Effector memory CD4-positive, alpha-beta T cell (primary cell): ENCODE data around the gene KRTAP5-2.
"Not testable (repeated sequence)": the region's sequence is repeated elsewhere in the genome, so short reads cannot be mapped to it uniquely, and the experiment has no call there.

Source experiments
- DNase-seq, 3 donors: peaks; one replicate each; pipeline ENCODE4 v3.0.0-alpha.2; 2020
- H3K27ac ChIP-seq: 2 replicates; pipeline ENCODE4 v1.7.0; 2013; ENCODE audit warnings: mild to moderate bottlenecking, low read length, moderate library complexity; ENCODE audit not compliant: insufficient read depth, poor library complexity, severe bottlenecking
- H3K27me3 ChIP-seq: replicated peaks from 2 replicates; pipeline ENCODE4 v1.7.0; 2013; ENCODE audit warnings: mild to moderate bottlenecking, low read length; ENCODE audit not compliant: insufficient read depth, control insufficient read depth, poor library complexity, severe bottlenecking
- H3K36me3 ChIP-seq: 2 replicates; pipeline ENCODE4 v1.7.0; 2013; ENCODE audit warnings: mild to moderate bottlenecking, low read length, moderate library complexity; ENCODE audit not compliant: control insufficient read depth, insufficient read depth
- H3K4me1 ChIP-seq: 2 replicates; pipeline ENCODE4 v1.7.0; 2013; ENCODE audit warnings: low read length, mild to moderate bottlenecking; ENCODE audit not compliant: control insufficient read depth, insufficient read depth, poor library complexity, severe bottlenecking
- H3K4me3 ChIP-seq: 2 replicates; pipeline ENCODE4 v1.7.0; 2013; ENCODE audit warnings: low read length, low read depth, mild to moderate bottlenecking; ENCODE audit not compliant: insufficient read depth, poor library complexity, severe bottlenecking
- H3K9me3 ChIP-seq: 2 replicates; pipeline ENCODE4 v1.7.0; 2013; ENCODE audit warnings: mild to moderate bottlenecking, low read length, moderate library complexity; ENCODE audit not compliant: control insufficient read depth
- total RNA-seq, 3 donors: gene quantifications; one replicate each; lab custom pipeline; 2026; lab: John Stamatoyannopoulos, UW

The KRTAP5-2 gene, protein sequence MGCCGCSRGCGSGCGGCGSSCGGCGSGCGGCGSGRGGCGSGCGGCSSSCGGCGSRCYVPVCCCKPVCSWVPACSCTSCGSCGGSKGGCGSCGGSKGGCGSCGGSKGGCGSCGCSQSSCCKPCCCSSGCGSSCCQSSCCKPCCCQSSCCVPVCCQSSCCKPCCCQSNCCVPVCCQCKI
- 0 to 0.09 (median 0) reads per million in 3 donors for total RNA-seq

- no peak for DNase-seq
- Histone ChIP-seq H3K27ac (no peak within 1 kb of the TSS), H3K4me3 (no peak within 1 kb of the TSS), H3K9me3 (no peaks in the 10 kb centered on the region), H3K4me1 (no peaks in the 10 kb centered on the region), H3K36me3 (no peaks in the 10 kb centered on the region), H3K27me3 (no peaks in the 10 kb centered on the region)
Measured at GRCh38 chr11:1597994-1598380, at the start of gene KRTAP5-2. Gene KRTAP5-2 (minus strand): TSS chr11:1598294. CDS start chr11:1598250, 44 bp downstream.

- not testable (repeated sequence) for H3K36me3 ChIP-seq, H3K27me3 ChIP-seq, H3K4me3 ChIP-seq, H3K9me3 ChIP-seq, DNase-seq, H3K27ac ChIP-seq, H3K4me1 ChIP-seq
Measured at GRCh38 chr11:1646540-1646939, 48.4 kb upstream of the KRTAP5-2 start.

GRCh38 chr11:1645357-1645821 is 47.3 kb upstream of the KRTAP5-2 start:
- Histone ChIP-seq H3K9me3 (no peaks in the 10 kb centered on the region), H3K36me3 (no peaks in the 10 kb centered on the region), H3K4me3 (no peak overlapping the region), H3K27me3 (no peaks in the 10 kb centered on the region), H3K4me1 (no peaks in the 10 kb centered on the region), H3K27ac (no peak overlapping the region)
- DNase-seq, result no peak

DNA sequence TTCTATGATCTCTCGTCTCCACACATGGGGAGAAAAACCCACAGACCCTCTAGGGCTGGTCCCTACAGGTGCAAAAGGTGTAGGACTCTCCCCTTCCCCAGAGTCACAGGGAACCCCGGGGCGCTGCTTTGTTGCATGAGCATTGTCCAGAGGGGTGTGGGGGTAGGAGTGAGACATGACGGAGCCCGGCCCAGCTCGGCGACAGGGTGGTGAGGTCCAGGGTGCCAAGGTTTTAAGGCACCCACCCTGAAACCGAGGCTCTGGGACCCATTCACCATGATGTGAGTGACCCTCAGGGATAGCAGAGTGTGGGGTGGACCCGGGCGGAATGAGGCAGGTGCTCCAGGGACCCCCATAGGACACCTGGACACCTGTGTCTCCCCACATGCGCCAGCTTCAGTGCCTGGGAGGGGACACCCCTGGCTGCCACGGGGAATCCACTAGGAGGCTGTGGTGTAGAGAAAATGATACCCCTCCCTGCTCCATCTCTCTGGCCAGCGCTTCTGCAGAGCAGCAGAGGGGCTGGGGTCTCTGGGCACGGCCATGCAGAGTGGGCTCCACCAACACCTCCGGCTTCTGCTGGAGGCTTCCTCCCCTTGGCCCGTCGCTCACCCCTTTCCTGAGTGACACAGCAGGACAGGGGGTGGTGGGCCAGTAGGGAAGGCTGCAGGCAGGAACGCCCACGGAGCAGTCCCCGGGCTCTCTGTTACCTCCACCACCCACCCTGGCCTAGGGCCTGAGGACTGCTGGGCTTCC is 46.7 kb upstream of the KRTAP5-2 start:
- Histone ChIP-seq H3K36me3 (no peaks in the 10 kb centered on the region), H3K4me3 (no peak overlapping the region), H3K27me3 (peaks cover 5% of the 10 kb centered on the region), H3K27ac (no peak overlapping the region), H3K9me3 (no peaks in the 10 kb centered on the region), H3K4me1 (no peaks in the 10 kb centered on the region)
- no peak for DNase-seq

- Histone ChIP-seq H3K4me3 (no peak overlapping the region), H3K27me3 (peaks cover 6% of the 10 kb centered on the region), H3K36me3 (no peaks in the 10 kb centered on the region), H3K27ac (no peak overlapping the region), H3K4me1 (no peaks in the 10 kb centered on the region), H3K9me3 (no peaks in the 10 kb centered on the region)
- DNase-seq, result no peak
Measured at GRCh38 chr11:1643146-1643690, 45.1 kb upstream of the KRTAP5-2 start.

DNA sequence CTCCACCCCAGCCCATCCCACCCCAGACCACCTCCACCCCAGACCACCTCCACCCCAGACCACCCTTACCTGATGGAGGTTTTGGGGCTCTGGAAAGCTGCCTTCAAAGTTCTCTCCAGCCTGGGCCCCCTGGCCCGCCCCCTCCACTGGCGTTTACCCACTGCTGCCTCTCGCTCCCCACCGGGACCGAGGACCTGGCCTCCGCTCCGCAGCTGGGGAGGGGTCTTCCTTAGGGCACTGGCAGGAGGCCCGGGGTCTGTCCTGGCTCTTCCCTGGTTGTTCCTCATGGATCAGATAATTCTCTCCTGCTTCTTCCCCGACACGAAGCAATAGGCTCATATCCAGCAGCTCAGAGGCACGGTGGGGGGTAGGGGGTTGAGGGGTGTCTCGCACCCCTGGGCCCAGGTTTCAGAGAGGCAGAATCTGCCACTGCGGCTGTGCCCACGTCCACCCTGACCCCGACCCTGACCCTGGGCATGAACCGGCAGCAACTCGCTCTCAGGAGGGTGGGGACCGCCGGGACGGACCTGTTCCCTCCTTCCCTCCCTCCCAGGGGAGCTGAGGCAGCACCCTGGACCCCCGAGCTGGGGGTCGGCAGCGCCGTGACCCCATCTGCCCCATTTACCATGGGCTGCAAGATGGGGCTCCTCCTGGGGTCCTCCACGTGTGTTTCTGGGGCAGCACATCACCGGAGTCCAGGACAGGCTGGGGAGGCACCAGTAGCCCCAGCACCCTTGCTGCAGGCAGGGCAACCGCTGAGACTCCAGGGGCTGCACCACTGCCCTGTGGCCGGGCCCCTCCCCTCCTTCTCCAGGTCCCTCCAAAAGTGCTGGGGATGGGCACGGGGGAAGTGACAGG is 44.4 kb upstream of the KRTAP5-2 start:
- Histone ChIP-seq H3K4me1 (no peaks in the 10 kb centered on the region), H3K27ac (no peak overlapping the region), H3K36me3 (no peaks in the 10 kb centered on the region), H3K4me3 (no peak overlapping the region), H3K9me3 (no peaks in the 10 kb centered on the region), H3K27me3 (peaks cover 6% of the 10 kb centered on the region)
- no peak for DNase-seq

GRCh38 chr11:1641096-1641495 is 43.0 kb upstream of the KRTAP5-2 start:
- Histone ChIP-seq H3K36me3 (no peaks in the 10 kb centered on the region), H3K4me1 (no peaks in the 10 kb centered on the region), H3K9me3 (no peaks in the 10 kb centered on the region), H3K27me3 (peaks cover 6% of the 10 kb centered on the region), H3K4me3 (no peak overlapping the region), H3K27ac (no peak overlapping the region)
- no peak for DNase-seq

- peaks cover 6% of the 10 kb centered on the region for H3K27me3 ChIP-seq
- H3K9me3 ChIP-seq, result no peaks in the 10 kb centered on the region
- no peak overlapping the region for H3K27ac ChIP-seq
- H3K4me3 ChIP-seq, result no peak overlapping the region
- no peaks in the 10 kb centered on the region for H3K4me1 ChIP-seq
- no peak for DNase-seq
- no peaks in the 10 kb centered on the region for H3K36me3 ChIP-seq
Measured at GRCh38 chr11:1640076-1640946, 42.2 kb upstream of the KRTAP5-2 start.

- Histone ChIP-seq H3K27me3 (peaks cover 6% of the 10 kb centered on the region), H3K4me3 (no peak overlapping the region), H3K9me3 (no peaks in the 10 kb centered on the region), H3K4me1 (no peaks in the 10 kb centered on the region), H3K27ac (no peak overlapping the region), H3K36me3 (no peaks in the 10 kb centered on the region)
- no peak for DNase-seq
Measured at GRCh38 chr11:1639666-1640065, 41.6 kb upstream of the KRTAP5-2 start.
